Measurements from ENCODE around the gene AVPI1. TPM values are rescaled to one million over a fixed set of nuclear protein-coding genes. Genes with fewer than 3 reads are reported as not detected.
"Not testable (repeated sequence)": the region's sequence is repeated elsewhere in the genome, so short reads cannot be mapped to it uniquely, and the experiment has no call there.

AVPI1 gene
- polyA plus RNA-seq, 4 donors, result 4.1 to 5.9 (median 5.1) TPM

GRCh38 chr10:97713339-97713825 lies 26.3 kb upstream of the AVPI1 start, which contains the start of gene MARVELD1:
MARVELD1 (plus strand) TSS chr10:97713730; CDS start chr10:97713877, 147 bp downstream.
- peak in 3 of 4 donors; percentile 52 to 74 (median 67) for DNase-seq (ENCODE audit: low read depth in 4 of 4, low spot score in 3 of 4)

GRCh38 chr10:97711640-97712572 lies 24.9 kb upstream of the AVPI1 start:
- no peak for DNase-seq (ENCODE audit: low read depth in 4 of 4, low spot score in 3 of 4)

GRCh38 chr10:97708976-97709946 lies 22.2 kb upstream of the AVPI1 start:
- peak in 1 of 4 donors; percentile 57 for DNase-seq (ENCODE audit: low read depth in 4 of 4, low spot score in 3 of 4)

DNA sequence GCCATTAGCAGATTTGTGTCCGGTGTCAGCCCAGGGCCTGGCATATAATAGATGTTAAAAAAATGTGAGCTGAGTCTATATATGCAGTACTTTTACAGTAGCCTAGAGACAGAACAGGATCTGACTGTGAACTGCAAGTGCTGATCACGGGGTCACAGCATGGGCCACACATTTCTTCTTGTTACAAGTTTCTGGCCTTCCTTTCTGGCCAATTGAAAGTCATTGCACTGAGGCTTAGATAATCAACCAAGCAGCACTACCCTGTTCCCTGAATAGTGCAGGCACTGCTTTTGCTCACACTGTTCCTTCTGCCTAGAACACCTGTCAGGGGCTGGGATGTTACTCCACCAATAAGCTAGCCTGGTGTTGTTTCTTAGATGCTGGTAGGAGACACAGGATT lies 21.1 kb upstream of the AVPI1 start:
- no peak for DNase-seq (ENCODE audit: low read depth in 4 of 4, low spot score in 3 of 4)

- DNase-seq (ENCODE audit: low read depth in 4 of 4, low spot score in 3 of 4), result no peak
Measured at GRCh38 chr10:97707134-97707861, 20.3 kb upstream of the AVPI1 start.

DNA sequence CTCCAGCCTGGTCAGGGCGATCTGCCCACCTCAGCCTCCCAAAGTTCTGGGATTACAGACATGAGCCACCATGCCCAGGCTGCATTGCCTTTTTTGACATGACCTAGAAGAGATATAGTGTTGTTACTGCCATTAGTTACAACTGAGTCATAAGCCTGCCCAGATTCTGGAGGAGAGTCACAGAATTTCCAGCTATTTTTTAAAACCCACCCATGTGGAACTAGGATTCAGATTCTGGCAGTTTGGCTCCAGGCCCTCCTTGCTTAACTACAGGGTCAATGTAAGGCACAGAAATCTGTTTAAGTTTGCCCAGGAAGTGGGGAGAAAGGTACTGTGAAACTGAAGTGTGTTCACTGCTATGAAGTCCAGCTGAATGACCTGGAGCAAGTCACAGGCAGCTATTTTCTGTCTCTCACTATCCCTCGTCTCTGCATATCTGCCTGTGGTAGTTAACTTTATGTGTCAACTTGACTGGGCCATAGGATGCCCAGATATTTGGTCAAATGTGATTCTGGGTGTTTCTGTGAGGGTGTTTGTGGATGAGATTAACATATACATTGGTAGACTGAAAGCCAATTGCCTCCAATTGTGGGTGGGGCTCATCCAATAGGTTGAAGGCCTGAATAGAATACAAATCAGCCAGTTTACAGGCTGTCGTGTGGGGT lies 18.1 kb upstream of the AVPI1 start:
- no peak for DNase-seq (ENCODE audit: low read depth in 4 of 4, low spot score in 3 of 4)

DNA sequence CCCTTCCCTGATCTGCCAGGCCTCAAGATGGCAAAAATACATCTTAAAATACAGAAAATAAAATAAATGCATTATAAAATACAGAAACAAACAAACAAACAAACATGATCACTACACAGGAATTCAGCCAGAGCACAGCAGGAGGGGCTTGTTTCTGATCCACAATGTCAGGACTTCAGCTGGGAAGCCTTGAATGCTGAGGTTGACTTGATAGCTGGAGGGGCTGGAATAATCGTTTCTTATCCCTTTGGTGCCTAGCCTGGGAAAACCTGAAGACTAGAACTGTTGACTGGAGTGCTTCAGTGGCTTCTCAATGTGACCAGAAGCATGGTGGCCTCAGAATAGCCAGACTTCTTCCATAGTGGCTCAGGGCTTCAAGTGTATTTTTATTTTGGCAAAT lies 17.3 kb upstream of the AVPI1 start:
- no peak for DNase-seq (ENCODE audit: low read depth in 4 of 4, low spot score in 3 of 4)

DNA sequence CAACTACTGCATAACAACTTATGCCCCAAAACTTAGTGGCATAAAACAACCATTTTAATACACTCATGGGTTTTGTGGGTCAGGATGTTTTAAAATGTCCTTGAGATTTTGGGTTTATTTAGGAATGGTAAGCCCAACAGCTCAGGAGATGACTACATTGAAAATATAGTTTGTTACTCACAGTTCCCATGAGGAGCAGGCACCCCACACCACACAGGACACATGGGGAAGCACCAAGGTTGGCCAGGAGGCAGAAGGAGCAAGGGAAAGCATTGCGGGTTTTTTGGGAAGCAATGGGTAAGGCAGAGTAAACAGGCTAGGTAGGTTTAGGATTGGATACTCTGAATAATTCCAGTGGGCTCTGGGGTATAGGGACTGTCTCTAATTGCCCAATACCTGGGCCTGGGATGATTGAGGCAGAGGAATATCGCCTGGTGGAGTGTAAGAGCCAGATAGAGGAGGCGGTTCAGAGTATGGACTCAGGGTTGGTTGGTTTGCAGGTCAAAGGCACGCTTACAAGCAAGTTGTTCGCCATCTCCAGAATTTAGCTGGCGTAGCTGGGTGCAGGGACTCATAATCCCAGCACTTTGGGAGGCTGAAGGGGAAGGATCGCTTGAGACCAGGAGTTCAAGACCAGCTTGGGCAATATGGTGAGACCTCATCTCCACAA lies 16.5 kb upstream of the AVPI1 start:
- no peak for DNase-seq (ENCODE audit: low read depth in 4 of 4, low spot score in 3 of 4)

DNA sequence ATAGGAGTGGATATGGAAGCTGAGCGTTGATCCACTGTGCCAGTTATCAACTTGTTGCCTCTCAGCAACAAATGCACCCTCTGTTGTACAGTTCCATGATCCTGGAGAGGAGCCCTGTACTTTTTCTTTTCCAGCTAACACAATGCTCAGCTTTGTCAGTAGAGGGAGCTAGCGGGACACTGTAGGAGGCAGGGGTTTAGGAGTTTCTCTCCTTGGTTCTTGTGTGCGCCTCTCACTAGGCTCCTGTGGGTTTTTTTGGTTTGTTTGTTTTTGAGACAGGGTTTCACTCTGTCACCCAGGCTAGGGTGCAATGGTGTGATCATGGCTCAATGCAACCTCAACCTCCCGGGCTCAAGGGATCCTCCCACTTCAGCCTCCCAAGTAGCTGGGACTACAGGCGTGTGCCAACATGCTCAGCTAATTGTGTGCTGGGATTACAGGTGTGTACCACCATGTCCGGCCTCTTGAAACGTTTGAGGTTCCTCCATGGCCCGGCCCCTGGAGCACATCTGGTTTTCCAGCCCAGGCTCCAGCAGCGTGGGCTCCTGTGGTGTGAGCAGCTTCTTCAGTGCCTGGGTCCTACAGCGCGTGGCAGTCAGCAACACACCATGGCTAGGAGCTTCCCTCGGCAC lies 14.5 kb upstream of the AVPI1 start:
- peak in 1 of 4 donors; percentile 49 for DNase-seq (ENCODE audit: low read depth in 4 of 4, low spot score in 3 of 4)

- not testable (repeated sequence) for DNase-seq (ENCODE audit: low read depth in 4 of 4, low spot score in 3 of 4)
Measured at GRCh38 chr10:97698072-97698655, 11.1 kb upstream of the AVPI1 start.

- DNase-seq (ENCODE audit: low read depth in 4 of 4, low spot score in 3 of 4), result no peak
Measured at GRCh38 chr10:97690133-97690532, 3.1 kb upstream of the AVPI1 start.

GRCh38 chr10:97689559-97690020 lies 2.5 kb upstream of the AVPI1 start:
- no peak for DNase-seq (ENCODE audit: low read depth in 4 of 4, low spot score in 3 of 4)

DNA sequence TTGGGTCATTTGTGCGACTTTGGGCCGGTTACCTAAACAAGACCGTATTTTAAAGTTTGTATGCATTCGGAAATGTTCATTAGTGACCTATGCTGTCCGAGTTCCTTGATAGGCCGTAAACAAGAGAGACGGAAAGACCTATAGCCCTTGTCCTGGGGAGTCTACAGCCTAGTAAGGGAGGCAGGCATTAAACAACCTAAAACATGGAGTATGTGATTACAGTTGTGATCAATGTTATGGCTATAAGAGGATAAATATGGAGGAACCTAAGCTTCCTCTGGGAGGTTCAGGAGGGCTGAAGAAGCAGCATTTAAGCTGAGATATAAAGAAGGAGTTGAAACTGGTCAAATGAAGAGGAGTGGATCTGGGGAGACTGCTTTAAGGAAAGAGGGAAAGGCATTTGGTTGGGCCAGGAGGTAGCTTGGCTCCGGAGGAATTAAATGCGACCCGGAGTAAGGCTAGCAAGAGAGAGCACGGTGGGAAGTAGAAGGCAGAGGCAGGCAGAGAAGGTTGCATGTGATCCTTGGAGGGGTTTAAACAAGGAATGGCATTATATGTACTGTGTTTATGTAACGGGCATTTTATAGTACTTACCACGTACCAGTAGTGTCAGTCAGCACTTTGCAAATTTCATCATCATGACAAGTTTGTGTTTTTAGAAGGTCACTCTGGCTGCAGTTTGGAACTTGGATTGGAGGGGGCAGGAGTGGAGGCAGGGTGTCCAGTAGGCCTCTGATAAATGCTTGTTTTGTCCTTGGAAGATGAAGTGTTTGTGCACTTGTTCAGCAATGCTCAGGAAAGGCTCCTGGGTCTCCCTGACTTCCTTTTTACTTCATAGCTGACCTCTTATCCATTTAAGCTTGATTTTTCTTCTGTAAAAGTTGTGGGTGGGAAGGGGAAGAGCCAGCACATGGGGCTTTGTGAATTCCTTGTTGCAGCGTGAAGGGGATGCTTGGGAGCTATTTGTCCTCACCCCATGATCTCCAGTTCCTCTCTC lies 1.0 kb upstream of the AVPI1 start:
- no peak for DNase-seq (ENCODE audit: low read depth in 4 of 4, low spot score in 3 of 4)

- DNase-seq (ENCODE audit: low read depth in 4 of 4, low spot score in 3 of 4), result no peak
Measured at GRCh38 chr10:97686301-97686961, 610 bp downstream of the AVPI1 start.

DNA sequence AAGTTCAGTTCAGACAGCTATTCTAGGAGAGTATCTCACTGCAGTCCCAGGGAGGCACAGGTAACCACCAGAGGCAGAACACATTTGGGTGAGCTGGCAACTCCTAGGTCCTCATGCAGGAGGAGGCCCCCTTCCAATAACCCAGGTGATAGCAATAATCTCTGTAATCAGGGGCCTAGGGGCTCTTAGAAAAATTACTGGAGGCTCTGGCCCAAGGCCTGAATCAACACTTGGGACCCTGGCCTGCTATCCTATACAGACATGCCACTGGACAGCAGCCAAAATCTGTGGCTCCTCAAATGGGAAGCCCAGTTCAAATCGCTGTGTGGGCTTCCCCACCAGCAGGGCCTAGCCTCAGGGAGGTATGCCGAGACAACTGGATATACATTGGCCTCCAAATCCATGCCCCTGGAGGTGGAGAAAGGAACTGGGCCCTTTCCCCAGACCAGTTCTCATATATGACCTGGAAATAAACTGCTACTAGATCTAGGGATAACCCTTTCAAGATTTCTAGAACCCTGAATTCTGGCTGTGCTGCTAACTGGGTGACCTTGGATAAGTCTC lies 1.6 kb downstream of the AVPI1 start:
- DNase-seq (ENCODE audit: low read depth in 4 of 4, low spot score in 3 of 4), result no peak

- no peak for DNase-seq (ENCODE audit: low read depth in 4 of 4, low spot score in 3 of 4)
Measured at GRCh38 chr10:97684866-97685394, 2.1 kb downstream of the AVPI1 start.
